Endothelial cell of umbilical vein (primary cell): Measurements from ENCODE around the gene CNTNAP2. TPM values are rescaled to one million over a fixed set of nuclear protein-coding genes. Genes with fewer than 3 reads are reported as not detected.
"Not testable (repeated sequence)": the region's sequence is repeated elsewhere in the genome, so short reads cannot be mapped to it uniquely, and the experiment has no call there.

ENCODE experiments used
- BruUV-seq: library from RNA; stranded (reverse); fragments of 400-500 nt; replicated peaks from 2 replicates; lab custom pipeline; 2021; lab: Mats Ljungman, UMichigan
- CTCF ChIA-PET: fragments of 300-600, 350-600 bp; sonication (Branson Sonifier 250); formaldehyde crosslinking; loops from one replicate; lab custom pipeline; 2021; ENCODE audit warnings: antibody characterized with exemption, inconsistent platforms; lab: Charles Lee
- POLR2A ChIA-PET: fragments of 300-600, 350-600 bp; sonication (Branson Sonifier 250); formaldehyde crosslinking; loops from one replicate; lab custom pipeline; 2021; ENCODE audit warnings: antibody characterized with exemption, inconsistent platforms; lab: Charles Lee
- DNase-seq: peaks from one replicate; pipeline ENCODE4 v3.0.0-alpha.2; 2011; ENCODE audit warnings: low read depth, low spot score
- FAIRE-seq: peaks from 2 replicates; lab custom pipeline; 2011; peaks lifted over from hg19 to GRCh38; lab: Jason Lieb, UNC
- H2AFZ ChIP-seq: 2 replicates; pipeline ENCODE4 v1.6.0; 2012; ENCODE audit warnings: low read depth, low read length, control low read depth, inconsistent platforms
- H3K27ac ChIP-seq: 2 replicates; pipeline ENCODE4 v1.5.1; 2011; ENCODE audit warnings: low read depth, mild to moderate bottlenecking, control low read depth, low read length, moderate library complexity; ENCODE audit not compliant: insufficient read depth
- H3K27me3 ChIP-seq, 2 experiments: 2 replicates each; pipeline versions ENCODE4 v1.6.0 to v1.6.1; 2011; ENCODE audit warnings: low read length in 2 of 2, mixed read lengths in 1 of 2; ENCODE audit not compliant: control insufficient read depth in 2 of 2, insufficient read depth in 2 of 2
- H3K36me3 ChIP-seq, 2 experiments: 2 replicates in 1 of 2; 3 replicates in 1 of 2; pipeline ENCODE4 v1.5.1; 2011; ENCODE audit warnings: low read length in 2 of 2, mild to moderate bottlenecking in 1 of 2, moderate library complexity in 1 of 2; ENCODE audit not compliant: control insufficient read depth in 2 of 2, insufficient read depth in 2 of 2; ENCODE audit errors: extremely low read depth in 1 of 2
- H3K4me1 ChIP-seq: 3 replicates; pipeline ENCODE4 v1.5.1; 2011; ENCODE audit warnings: mild to moderate bottlenecking, low read length; ENCODE audit not compliant: control insufficient read depth, insufficient read depth; ENCODE audit errors: extremely low read depth
- H3K4me2 ChIP-seq: 2 replicates; pipeline ENCODE4 v1.6.1; 2011; ENCODE audit warnings: low read length, control low read depth, mixed read lengths; ENCODE audit not compliant: insufficient read depth
- H3K4me3 ChIP-seq, 3 experiments: fragments of 200-600 bp in 1 of 3; sonication (generic), shearing (Covaris generic) in 1 of 3; replicated peaks in 1 of 3; 2 replicates each; pipeline ENCODE4 v1.5.1; 2011 to 2016; ENCODE audit warnings: control low read depth in 3 of 3, low read length in 3 of 3, mild to moderate bottlenecking in 2 of 3, inconsistent platforms in 1 of 3, low read depth in 1 of 3, moderate library complexity in 1 of 3; ENCODE audit not compliant: insufficient read depth in 1 of 3
- H3K79me2 ChIP-seq: 2 replicates; pipeline ENCODE4 v1.6.0; 2012; ENCODE audit warnings: low read length, inconsistent platforms; ENCODE audit not compliant: control insufficient read depth, insufficient read depth
- H3K9ac ChIP-seq: replicated peaks from 2 replicates; pipeline ENCODE3; 2011; ENCODE audit warnings: low read length, control low read depth; ENCODE audit not compliant: insufficient read depth; ENCODE audit errors: extremely low read depth
- H3K9me1 ChIP-seq: replicated peaks from 3 replicates; pipeline ENCODE4 v1.6.0; 2011; ENCODE audit warnings: mild to moderate bottlenecking, low read length; ENCODE audit not compliant: control insufficient read depth, insufficient read depth; ENCODE audit errors: extremely low read depth
- H3K9me3 ChIP-seq: replicated peaks from 2 replicates; pipeline ENCODE4 v1.5.1; 2012; ENCODE audit warnings: low read length, inconsistent platforms; ENCODE audit not compliant: control insufficient read depth, insufficient read depth
- H4K20me1 ChIP-seq: replicated peaks from 2 replicates; pipeline ENCODE3; 2011; ENCODE audit warnings: mild to moderate bottlenecking, low read length; ENCODE audit not compliant: control insufficient read depth, insufficient read depth; ENCODE audit errors: extremely low read depth
- JUN ChIP-seq: IDR thresholded peaks from 2 replicates; pipeline ENCODE4 v1.6.1; 2011; ENCODE audit warnings: borderline replicate concordance, low read depth; ENCODE audit not compliant: insufficient read length, insufficient read depth
- POLR2A ChIP-seq: IDR thresholded peaks from 2 replicates; pipeline ENCODE4 v1.6.1; 2012; ENCODE audit warnings: low read depth, mild to moderate bottlenecking, control low read depth, low read length
- dilution Hi-C: fragments of 300-500 bp; cut with MboI; formaldehyde crosslinking; loops from one replicate; pipeline ENCODE4 v1.15.0; 2019; ENCODE audit warnings: low sequenced_read_pairs; ENCODE audit not compliant: extremely low pct_ligation_motif_present
- intact Hi-C: fragments of 100-400 bp; cut with micrococcal nuclease; formaldehyde crosslinking; loops from one replicate; pipeline ENCODE4 v1.10.0; 2022
- polyA plus RNA-seq, 4 experiments: library from polyadenylated mRNA; depleted of rRNA in 3 of 4; stranded (reverse) in 3 of 4; unstranded in 1 of 4; fragments of >200 nt; gene quantifications; 2 replicates each; pipeline versions ENCODE4 v1.2.1 to v1.2.3, GENCODE V29; 2011 to 2012; ENCODE audit warnings: missing spikeins in 1 of 4
- total RNA-seq: library from RNA; stranded (reverse); gene quantifications from 2 replicates; pipeline ENCODE4 v1.2.3, GENCODE V29; 2021

The CNTNAP2 gene
- total and polyA plus RNA-seq, 2 donors (not counting 3 experiments of a cell fraction or from before 2014, with no cell fraction given), result not detected

DNA sequence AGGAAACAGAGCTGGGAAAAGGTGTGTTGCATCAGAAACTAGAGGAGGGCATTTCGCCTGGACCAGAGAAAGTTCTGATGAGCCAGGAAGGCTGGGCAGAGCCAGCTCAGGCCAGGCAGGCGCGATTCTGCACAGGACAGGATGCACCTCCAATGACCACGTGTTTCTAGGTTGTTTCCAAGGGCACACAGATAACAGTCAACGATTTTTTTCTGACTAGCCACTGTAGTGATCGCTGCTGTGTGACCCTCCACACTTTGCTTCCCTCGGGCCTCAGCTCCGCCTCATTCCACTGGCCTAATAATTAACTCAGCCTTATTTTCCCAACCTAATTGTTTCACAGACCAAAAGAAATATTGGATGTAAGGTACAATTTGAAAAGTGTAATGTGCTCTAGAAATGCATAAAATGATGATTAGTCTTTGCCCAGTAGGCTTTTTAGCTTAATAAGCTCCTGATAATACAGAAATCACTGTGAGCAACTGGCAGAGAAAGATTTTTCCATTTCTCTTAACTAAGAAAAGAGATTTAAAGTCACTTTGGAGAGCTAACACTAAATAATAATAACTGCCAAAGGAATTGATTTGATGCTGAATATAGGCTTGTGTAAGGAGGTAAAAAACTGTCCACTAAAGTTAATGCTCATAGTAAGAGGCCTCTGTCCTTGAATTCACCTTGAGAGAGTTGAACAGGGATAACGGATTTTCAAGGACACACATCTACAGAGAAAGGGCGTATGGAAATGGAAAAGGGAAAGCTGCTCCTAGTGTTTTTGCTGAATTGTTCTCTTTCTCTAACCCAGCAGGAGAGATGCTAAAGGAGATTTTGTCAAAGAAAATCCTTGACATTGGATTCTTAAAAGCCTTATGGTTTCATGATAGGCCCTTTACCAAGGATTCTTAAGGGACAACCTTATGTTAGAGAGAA lies 2183.0 kb downstream of the CNTNAP2 start:
- no peak for DNase-seq
- BruUV-seq, result no TSS peak
- intact Hi-C loops, result no loop called here

GRCh38 chr7:148302436-148302835 lies 2185.8 kb downstream of the CNTNAP2 start:
- H3K27ac ChIP-seq, POLR2A ChIA-PET, dilution Hi-C loops, H3K4me2 ChIP-seq, CTCF ChIA-PET, intact Hi-C loops, H3K79me2 ChIP-seq, H3K9ac ChIP-seq, DNase-seq, H2AFZ ChIP-seq, H4K20me1 ChIP-seq, H3K4me3 ChIP-seq, H3K36me3 ChIP-seq, H3K9me1 ChIP-seq, BruUV-seq, H3K9me3 ChIP-seq, H3K4me1 ChIP-seq, FAIRE-seq, H3K27me3 ChIP-seq: not testable (repeated sequence)

More for the DNA sequence above, 2183.0 kb downstream of the CNTNAP2 start:
- Histone ChIP-seq H3K9me3 (no peaks in the 10 kb centered on the region), H3K9ac (no peak overlapping the region), H3K4me2 (no peak overlapping the region), H3K79me2 (no peaks in the 10 kb centered on the region), H3K9me1 (no peaks in the 10 kb centered on the region), H3K27ac (no peak overlapping the region), H3K4me1 (no peaks in the 10 kb centered on the region), H4K20me1 (no peaks in the 10 kb centered on the region), H3K27me3 (no peaks in the 10 kb centered on the region), H3K36me3 (no peaks in the 10 kb centered on the region), H3K4me3 (no peak overlapping the region), H2AFZ (no peak overlapping the region)
- dilution Hi-C loops, result no loop called here
- POLR2A ChIA-PET, result no interaction called here
- CTCF ChIA-PET, result no interaction called here
- TF ChIP-seq JUN (no peak), POLR2A (no peak)
- no peak for FAIRE-seq
